GM10266 (cell line): Measurements from ENCODE around the gene UBE2F.

Source experiments
- DNase-seq: peaks from one replicate; pipeline ENCODE4 v3.0.0; 2012; ENCODE audit errors: extremely low spot score
- CTCF ChIP-seq: IDR thresholded peaks from 2 replicates; pipeline ENCODE4 v1.5.1; 2012; ENCODE audit warnings: mild to moderate bottlenecking, low read depth; ENCODE audit not compliant: control insufficient read depth, insufficient read depth; ENCODE audit errors: missing control alignments

The UBE2F gene

GRCh38 chr2:237971661-237972060 lies 4.8 kb downstream of the UBE2F start:
- DNase-seq = no peak
- TF ChIP-seq CTCF = no peak

- TF ChIP-seq CTCF = no peak
- no peak for DNase-seq
Observed at GRCh38 chr2:237972211-237972610, 5.4 kb downstream of the UBE2F start.

- no peak for TF ChIP-seq CTCF
- no peak for DNase-seq
Observed at GRCh38 chr2:237972936-237973335, 6.1 kb downstream of the UBE2F start.

GRCh38 chr2:237977380-237977779 lies 10.6 kb downstream of the UBE2F start:
- TF ChIP-seq CTCF = no peak

GRCh38 chr2:237978058-237978712 lies 11.4 kb downstream of the UBE2F start:
- no peak for DNase-seq
- TF ChIP-seq CTCF = no peak

More at GRCh38 chr2:237977380-237977779, 10.6 kb downstream of the UBE2F start:
- DNase-seq = no peak

GRCh38 chr2:237979331-237979730 lies 12.5 kb downstream of the UBE2F start:
- TF ChIP-seq CTCF = no peak
- no peak for DNase-seq

GRCh38 chr2:237980087-237980486 lies 13.3 kb downstream of the UBE2F start:
- no peak for TF ChIP-seq CTCF
- no peak for DNase-seq
